Colonic mucosa (tissue), 4 donors: ENCODE data around the gene PPP3CA. TPM values are rescaled to one million over a fixed set of nuclear protein-coding genes. Genes with fewer than 3 reads are reported as not detected.
A peak's percentile ranks its signal among the peaks of the same experiment; 100 is the strongest.

ENCODE experiments used
- DNase-seq: peaks from one replicate; pipeline ENCODE4 v3.0.0-alpha.2; 2020
- H3K27ac ChIP-seq: fragments of 200-600 bp; one replicate; pipeline ENCODE4 v1.8.0; 2021
- H3K27me3 ChIP-seq: fragments of 200-600 bp; one replicate; pipeline ENCODE4 v1.8.0; 2021
- H3K36me3 ChIP-seq: fragments of 200-600 bp; one replicate; pipeline ENCODE4 v1.8.0; 2021
- H3K4me1 ChIP-seq: fragments of 200-600 bp; one replicate; pipeline ENCODE4 v1.8.0; 2021; ENCODE audit warnings: mild to moderate bottlenecking
- H3K4me3 ChIP-seq: fragments of 200-600 bp; one replicate; pipeline ENCODE4 v1.8.0; 2021
- H3K9ac ChIP-seq, 2 donors: one replicate each; pipeline ENCODE4 v1.7.0; 2013; ENCODE audit warnings: control low read depth in 2 of 2, low read depth in 2 of 2, low read length in 2 of 2
- H3K9me3 ChIP-seq: fragments of 200-600 bp; one replicate; pipeline ENCODE4 v1.8.0; 2021
- CTCF ChIP-seq: fragments of 200-600 bp; IDR thresholded peaks from one replicate; pipeline ENCODE4 v1.8.0; 2022; ENCODE audit warnings: antibody characterized with exemption, mild to moderate bottlenecking
- intact Hi-C: fragments of 100-400 bp; cut with DNase I; formaldehyde crosslinking; loops from one replicate; pipeline ENCODE4 v1.14.1; 2022
- total RNA-seq, 2 donors: library from RNA; stranded (reverse); fragmentation: NEBNext Ultra II Directional in 1 of 2; extraction: Animal tissue kit (Norgen Biotek cat#: 25700) in 1 of 2; gene quantifications; one replicate each; pipeline ENCODE4 v1.2.1, GENCODE V29; 2021
- donor health status: healthy.
- donor health status: DM: no; HTN: no; CAD: no.
- donor health status: DM: no; HTN: no; CAD: no.

PPP3CA gene
- total RNA-seq, 2 donors from 2014 or later: 34.5 to 43.9 TPM

GRCh38 chr4:101197350-101197749 is 150.0 kb downstream of the PPP3CA start:
- H3K36me3 ChIP-seq: no peaks in the 10 kb centered on the region
- H3K4me3 ChIP-seq: no peak overlapping the region
- intact Hi-C loops: no loop called here
- H3K9ac ChIP-seq: no peak overlapping the region
- no peaks in the 10 kb centered on the region for H3K9me3 ChIP-seq
- H3K27ac ChIP-seq: no peak overlapping the region
- TF ChIP-seq CTCF: no peak
- no peak for DNase-seq
- no peaks in the 10 kb centered on the region for H3K4me1 ChIP-seq
- no peaks in the 10 kb centered on the region for H3K27me3 ChIP-seq

- TF ChIP-seq CTCF: no peak
- H3K27ac ChIP-seq: peak overlapping the region; percentile 16
- no peaks in the 10 kb centered on the region for H3K27me3 ChIP-seq
- no peak for DNase-seq
- no peak overlapping the region for H3K9ac ChIP-seq
- intact Hi-C loops: no loop called here
- no peaks in the 10 kb centered on the region for H3K36me3 ChIP-seq
- H3K4me1 ChIP-seq: no peaks in the 10 kb centered on the region
- H3K9me3 ChIP-seq: no peaks in the 10 kb centered on the region
- H3K4me3 ChIP-seq: no peak overlapping the region
Observed at GRCh38 chr4:101192244-101192643, 155.1 kb downstream of the PPP3CA start.

- no peaks in the 10 kb centered on the region for H3K9me3 ChIP-seq
- no peak overlapping the region for H3K4me3 ChIP-seq
- no peak overlapping the region for H3K9ac ChIP-seq
- DNase-seq: peak; percentile 52
- TF ChIP-seq CTCF: no peak
- no peaks in the 10 kb centered on the region for H3K27me3 ChIP-seq
- peak overlapping the region; percentile 16 for H3K27ac ChIP-seq
- H3K36me3 ChIP-seq: no peaks in the 10 kb centered on the region
- intact Hi-C loops: no loop called here
- no peaks in the 10 kb centered on the region for H3K4me1 ChIP-seq
Observed at GRCh38 chr4:101191302-101192098, 155.8 kb downstream of the PPP3CA start.

GRCh38 chr4:101190751-101191150 is 156.6 kb downstream of the PPP3CA start:
- TF ChIP-seq CTCF: no peak

GRCh38 chr4:101188906-101189305 is 158.4 kb downstream of the PPP3CA start:
- Histone ChIP-seq H3K27ac (no peak overlapping the region), H3K27me3 (no peaks in the 10 kb centered on the region), H3K9me3 (no peaks in the 10 kb centered on the region), H3K4me3 (no peak overlapping the region), H3K9ac (no peak overlapping the region), H3K36me3 (no peaks in the 10 kb centered on the region), H3K4me1 (no peaks in the 10 kb centered on the region)
- intact Hi-C loops: loop anchor here (10.0 kb wide), 1 partner anchor 156 kb away; the partner anchor contains the start of gene PPP3CA
- no peak for TF ChIP-seq CTCF
- no peak for DNase-seq

More at GRCh38 chr4:101190751-101191150, 156.6 kb downstream of the PPP3CA start:
- Histone ChIP-seq H3K36me3 (no peaks in the 10 kb centered on the region), H3K4me1 (no peaks in the 10 kb centered on the region), H3K9me3 (no peaks in the 10 kb centered on the region), H3K4me3 (no peak overlapping the region), H3K9ac (no peak overlapping the region), H3K27ac (no peak overlapping the region), H3K27me3 (no peaks in the 10 kb centered on the region)
- DNase-seq: no peak
- intact Hi-C loops: no loop called here
